ENCODE data around the gene NDST4.

The NDST4 gene

GRCh38 chr4:114890773-114891172 lies 222.6 kb downstream of the NDST4 start:
- TF ChIP-seq CTCF (IDR thresholded peaks at IDR 0.05; ENCODE audit: insufficient read depth, low read length, poor library complexity, severe bottlenecking) = no peak
- H3K4me3 ChIP-seq (replicated peaks; ENCODE audit: low read depth, low read length) = no peak overlapping the region
- H3K36me3 ChIP-seq (ENCODE audit: control insufficient read depth, insufficient read depth, low read length) = no peaks in the 10 kb centered on the region
- H3K27me3 ChIP-seq (replicated peaks; ENCODE audit: control insufficient read depth, insufficient read depth, low read length) = no peaks in the 10 kb centered on the region
- no peak for DNase-seq (ENCODE audit: extremely low read depth, insufficient read length)

GRCh38 chr4:114886761-114887160 lies 226.7 kb downstream of the NDST4 start:
- Histone ChIP-seq H3K4me3 (replicated peaks; ENCODE audit: low read depth, low read length) (no peak overlapping the region), H3K36me3 (ENCODE audit: control insufficient read depth, insufficient read depth, low read length) (no peaks in the 10 kb centered on the region), H3K27me3 (replicated peaks; ENCODE audit: control insufficient read depth, insufficient read depth, low read length) (no peaks in the 10 kb centered on the region)
- no peak for TF ChIP-seq CTCF (IDR thresholded peaks at IDR 0.05; ENCODE audit: insufficient read depth, low read length, poor library complexity, severe bottlenecking)
- DNase-seq (ENCODE audit: extremely low read depth, insufficient read length) = no peak

GRCh38 chr4:114883641-114884040 lies 229.8 kb downstream of the NDST4 start:
- no peaks in the 10 kb centered on the region for H3K36me3 ChIP-seq (ENCODE audit: control insufficient read depth, insufficient read depth, low read length)
- H3K27me3 ChIP-seq (replicated peaks; ENCODE audit: control insufficient read depth, insufficient read depth, low read length) = no peaks in the 10 kb centered on the region
- no peak overlapping the region for H3K4me3 ChIP-seq (replicated peaks; ENCODE audit: low read depth, low read length)
- no peak for TF ChIP-seq CTCF (IDR thresholded peaks at IDR 0.05; ENCODE audit: insufficient read depth, low read length, poor library complexity, severe bottlenecking)
- no peak for DNase-seq (ENCODE audit: extremely low read depth, insufficient read length)

- no peaks in the 10 kb centered on the region for H3K27me3 ChIP-seq (replicated peaks; ENCODE audit: control insufficient read depth, insufficient read depth, low read length)
- no peak for TF ChIP-seq CTCF (IDR thresholded peaks at IDR 0.05; ENCODE audit: insufficient read depth, low read length, poor library complexity, severe bottlenecking)
- no peak overlapping the region for H3K4me3 ChIP-seq (replicated peaks; ENCODE audit: low read depth, low read length)
- DNase-seq (ENCODE audit: extremely low read depth, insufficient read length) = no peak
- no peaks in the 10 kb centered on the region for H3K36me3 ChIP-seq (ENCODE audit: control insufficient read depth, insufficient read depth, low read length)
Observed at GRCh38 chr4:114879916-114880669, 233.3 kb downstream of the NDST4 start.

- H3K4me3 ChIP-seq (replicated peaks; ENCODE audit: low read depth, low read length) = no peak overlapping the region
- H3K36me3 ChIP-seq (ENCODE audit: control insufficient read depth, insufficient read depth, low read length) = no peaks in the 10 kb centered on the region
- no peak for TF ChIP-seq CTCF (IDR thresholded peaks at IDR 0.05; ENCODE audit: insufficient read depth, low read length, poor library complexity, severe bottlenecking)
- DNase-seq (ENCODE audit: extremely low read depth, insufficient read length) = no peak
- no peaks in the 10 kb centered on the region for H3K27me3 ChIP-seq (replicated peaks; ENCODE audit: control insufficient read depth, insufficient read depth, low read length)
Observed at GRCh38 chr4:114875630-114876029, 237.8 kb downstream of the NDST4 start.

- no peak for TF ChIP-seq CTCF (IDR thresholded peaks at IDR 0.05; ENCODE audit: insufficient read depth, low read length, poor library complexity, severe bottlenecking)
- no peak for DNase-seq (ENCODE audit: extremely low read depth, insufficient read length)
- no peak overlapping the region for H3K4me3 ChIP-seq (replicated peaks; ENCODE audit: low read depth, low read length)
- no peaks in the 10 kb centered on the region for H3K27me3 ChIP-seq (replicated peaks; ENCODE audit: control insufficient read depth, insufficient read depth, low read length)
- no peaks in the 10 kb centered on the region for H3K36me3 ChIP-seq (ENCODE audit: control insufficient read depth, insufficient read depth, low read length)
Observed at GRCh38 chr4:114874321-114874720, 239.1 kb downstream of the NDST4 start.
